ENCODE data around the gene FHAD1.

GRCh38 chr1:15290382-15290781 lies 43.4 kb downstream of the FHAD1 start:
- TF ChIP-seq CTCF (IDR thresholded peaks at IDR 0.05) (no peak), POLR2A (IDR thresholded peaks at IDR 0.05) (no peak), EP300 (IDR thresholded peaks at IDR 0.05) (no peak)

Measured in upper lobe of left lung (tissue), 4 donors.